Lung (tissue), 12 donors: ENCODE results near the gene STXBP3. TPM values are rescaled to one million over a fixed set of nuclear protein-coding genes. Genes with fewer than 3 reads are reported as not detected.

Source experiments
- ATAC-seq: fragments of 200-7000 bp; cut with Tn5 transposase; one replicate; pipeline ENCODE4 v1.9.1; 2020; ENCODE audit warnings: moderate number of reproducible peaks; ENCODE audit not compliant: insufficient read depth, low FRiP score
- DNase-seq, 3 donors: peaks; one replicate each; pipeline ENCODE4 v3.0.0-alpha.2; 2013 to 2017
- H3K27ac ChIP-seq, 2 donors: one replicate each; pipeline ENCODE4 v1.5.1; 2013; ENCODE audit warnings: mild to moderate bottlenecking in 2 of 2, moderate library complexity in 2 of 2, control low read depth in 1 of 2, inconsistent platforms in 1 of 2, low read depth in 1 of 2, low read length in 1 of 2
- H3K27me3 ChIP-seq, 3 donors: one replicate each; pipeline ENCODE4 v1.5.1; 2013; ENCODE audit warnings: low read length in 2 of 3; ENCODE audit not compliant: control insufficient read depth in 3 of 3, insufficient read depth in 3 of 3
- H3K36me3 ChIP-seq, 4 donors: one replicate each; pipeline ENCODE4 v1.5.1; 2013; ENCODE audit warnings: low read length in 4 of 4, mild to moderate bottlenecking in 1 of 4, moderate library complexity in 1 of 4; ENCODE audit not compliant: control insufficient read depth in 4 of 4, insufficient read depth in 4 of 4
- H3K4me1 ChIP-seq, 5 donors: one replicate each; pipeline ENCODE4 v1.5.1; 2013; ENCODE audit warnings: low read length in 5 of 5, mild to moderate bottlenecking in 2 of 5, moderate library complexity in 1 of 5; ENCODE audit not compliant: control insufficient read depth in 5 of 5, insufficient read depth in 5 of 5
- H3K4me3 ChIP-seq: one replicate; pipeline ENCODE4 v1.5.1; 2013; ENCODE audit warnings: mild to moderate bottlenecking, control low read depth, moderate library complexity
- H3K9ac ChIP-seq, 2 donors: one replicate each; pipeline ENCODE4 v1.5.1; 2013; ENCODE audit warnings: low read length in 2 of 2, control low read depth in 1 of 2; ENCODE audit not compliant: insufficient read depth in 1 of 2
- H3K9me3 ChIP-seq, 4 donors: one replicate each; pipeline ENCODE4 v1.5.1; 2013; ENCODE audit warnings: low read length in 3 of 4, mild to moderate bottlenecking in 1 of 4, moderate library complexity in 1 of 4; ENCODE audit not compliant: control insufficient read depth in 4 of 4, insufficient read depth in 3 of 4
- CTCF ChIP-seq: IDR thresholded peaks from 2 replicates; pipeline ENCODE4 v1.5.1; 2012; ENCODE audit warnings: mild to moderate bottlenecking; ENCODE audit errors: control extremely low read depth, extremely low read depth
- whole genome bisulfite sequencing, 2 donors: extraction: QIAGEN DNeasy Blood & Tissue Kit; methylation state at CpG; one replicate each; pipeline ENCODE4 v1.1.7; 2013; 5-methylcytosine and 5-hydroxymethylcytosine counted together
- polyA plus RNA-seq, 2 donors: library from polyadenylated mRNA; stranded (reverse); fragments of 200-250 nt; gene quantifications; one replicate each; pipeline ENCODE4 v1.2.1, GENCODE V29; 2013
- total RNA-seq, 2 donors: library from RNA; depleted of rRNA in 1 of 2; stranded (reverse); fragments of >200 nt in 1 of 2; gene quantifications; one replicate each; pipeline ENCODE4 v1.2.1, GENCODE V29; 2014 to 2021
- donor health status: control.
- donor health status: control.
- donor health status: Bipolar disorder and iron deficiency.
- donor health status: healthy.
- donor health status: DM: yes; HTN: yes; CAD: no.

STXBP3 gene
- total and polyA plus RNA-seq, 4 donors = 33.6 to 83.6 (median 40.0) TPM

GRCh38 chr1:108715932-108716331, 30.5 kb upstream of the STXBP3 start:
- Histone ChIP-seq H3K36me3 (no peaks in the 10 kb centered on the region), H3K4me1 (peaks cover 0 to 7% (median 0%) of the 10 kb centered on the region in 5 donors), H3K4me3 (no peak overlapping the region), H3K27ac (no peak overlapping the region), H3K27me3 (no peaks in the 10 kb centered on the region), H3K9ac (no peak overlapping the region), H3K9me3 (no peaks in the 10 kb centered on the region)
- ATAC-seq (no peak), DNase-seq (no peak)
- no peak for TF ChIP-seq CTCF
- 83 to 93% methylated on average over 5 of the region's 5 CpGs for WGBS, 2 donors

GRCh38 chr1:108716437-108717230, 29.8 kb upstream of the STXBP3 start:
- no peak for ATAC-seq
- H3K9me3 ChIP-seq = no peaks in the 10 kb centered on the region
- H3K4me1 ChIP-seq = peaks cover 0 to 10% (median 0%) of the 10 kb centered on the region in 5 donors
- H3K27me3 ChIP-seq = no peaks in the 10 kb centered on the region
- no peak for DNase-seq
- H3K36me3 ChIP-seq = no peaks in the 10 kb centered on the region
- WGBS, 2 donors = 88 to 92% methylated on average over 2 of the region's 2 CpGs
- H3K27ac ChIP-seq = no peak overlapping the region
- no peak overlapping the region for H3K4me3 ChIP-seq
- no peak overlapping the region for H3K9ac ChIP-seq
- no peak for TF ChIP-seq CTCF

- H3K9ac ChIP-seq = no peak overlapping the region
- no peak for ATAC-seq
- DNase-seq = no peak
- no peaks in the 10 kb centered on the region for H3K36me3 ChIP-seq
- H3K4me3 ChIP-seq = no peak overlapping the region
- 92 to 93% methylated on average over 9 of the region's 9 CpGs for WGBS, 2 donors
- no peak for TF ChIP-seq CTCF
- no peak overlapping the region for H3K27ac ChIP-seq
- H3K27me3 ChIP-seq = no peaks in the 10 kb centered on the region
- H3K9me3 ChIP-seq = no peaks in the 10 kb centered on the region
- H3K4me1 ChIP-seq = peaks cover 0 to 16% (median 0%) of the 10 kb centered on the region in 5 donors
Observed at GRCh38 chr1:108717774-108718316, 28.6 kb upstream of the STXBP3 start.
